8988T (cell line): ENCODE measurements around the gene PREP.
A peak's percentile ranks its signal among the peaks of the same experiment; 100 is the strongest.
"Not testable (repeated sequence)": the region's sequence is repeated elsewhere in the genome, so short reads cannot be mapped to it uniquely, and the experiment has no call there.

Experiments used
- DNase-seq: peaks from one replicate; pipeline ENCODE4 v3.0.0; 2011

Gene PREP

GRCh38 chr6:105402939-105403935, at the start of gene PREP:
Gene PREP (minus strand): TSS chr6:105403082. CDS start chr6:105402891, 191 bp downstream.
- DNase-seq = peak; percentile 82

- no peak for DNase-seq
Measured at GRCh38 chr6:105452376-105452775, 49.5 kb upstream of the PREP start.

GRCh38 chr6:105449756-105450390, 47.0 kb upstream of the PREP start:
- DNase-seq = no peak

- no peak for DNase-seq
Measured at GRCh38 chr6:105445481-105445880, 42.6 kb upstream of the PREP start.

- DNase-seq = no peak
Measured at GRCh38 chr6:105443941-105444340, 41.1 kb upstream of the PREP start.

- no peak for DNase-seq
Measured at GRCh38 chr6:105442369-105442768, 39.5 kb upstream of the PREP start.

- no peak for DNase-seq
Measured at GRCh38 chr6:105437236-105437635, 34.4 kb upstream of the PREP start.

GRCh38 chr6:105433723-105434122, 30.8 kb upstream of the PREP start:
- no peak for DNase-seq

- DNase-seq = no peak
Measured at GRCh38 chr6:105432797-105433196, 29.9 kb upstream of the PREP start.

- no peak for DNase-seq
Measured at GRCh38 chr6:105431226-105431625, 28.3 kb upstream of the PREP start.

GRCh38 chr6:105430685-105431084, 27.8 kb upstream of the PREP start:
- no peak for DNase-seq

GRCh38 chr6:105429676-105430075, 26.8 kb upstream of the PREP start:
- no peak for DNase-seq

GRCh38 chr6:105428342-105428957, 25.6 kb upstream of the PREP start:
- no peak for DNase-seq

GRCh38 chr6:105424175-105424783, 21.4 kb upstream of the PREP start:
- DNase-seq = peak; percentile 18

- DNase-seq = not testable (repeated sequence)
Measured at GRCh38 chr6:105416971-105417370, 14.1 kb upstream of the PREP start.

GRCh38 chr6:105409734-105410133, 6.9 kb upstream of the PREP start:
- DNase-seq = no peak

GRCh38 chr6:105402090-105402938, 568 bp downstream of the PREP start:
- peak; percentile 52 for DNase-seq

- DNase-seq = no peak
Measured at GRCh38 chr6:105401247-105402089, 1.4 kb downstream of the PREP start.

- no peak for DNase-seq
Measured at GRCh38 chr6:105400501-105400900, 2.4 kb downstream of the PREP start.

GRCh38 chr6:105398859-105399258, 4.0 kb downstream of the PREP start:
- no peak for DNase-seq

GRCh38 chr6:105397987-105398386, 4.9 kb downstream of the PREP start:
- no peak for DNase-seq
